ENCODE measurements around the gene TSPAN32.
"Not testable (repeated sequence)": the region's sequence is repeated elsewhere in the genome, so short reads cannot be mapped to it uniquely, and the experiment has no call there.

Gene TSPAN32

DNA sequence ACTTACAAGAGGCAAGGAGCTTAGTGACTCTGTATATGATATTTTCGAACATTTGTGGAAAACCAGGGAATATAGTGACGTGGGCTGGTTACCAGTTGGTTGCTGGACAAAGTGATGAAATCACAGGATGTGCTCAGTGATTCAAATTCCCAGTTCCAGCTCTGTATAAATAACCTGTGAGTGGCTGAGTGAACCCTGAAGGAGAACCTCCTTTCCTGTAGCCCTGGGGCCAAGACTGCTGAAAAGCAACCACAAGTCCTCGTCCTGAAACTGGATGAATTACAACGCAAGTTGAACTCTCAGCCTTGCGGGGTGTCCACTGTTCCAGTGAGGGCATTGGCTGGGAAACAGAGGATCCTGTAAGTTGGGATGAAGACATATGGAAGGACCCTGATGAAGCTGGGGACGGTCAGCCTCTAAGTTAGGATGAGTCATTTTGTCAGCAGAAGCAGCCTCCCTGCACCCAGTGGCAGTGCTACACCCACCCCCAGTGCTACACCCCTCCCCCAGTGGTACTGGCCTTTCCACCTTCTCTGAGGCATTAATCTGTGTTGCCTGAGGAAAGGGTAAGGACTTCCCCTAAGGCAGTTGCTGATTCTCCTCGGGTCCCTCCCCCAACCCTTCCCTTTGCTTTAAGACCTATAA, 53.3 kb downstream of the TSPAN32 start:
- ATAC-seq (replicated peaks) (no peak), DNase-seq (no peak)
- H3K36me3 Mint-ChIP-seq = no peaks in the 10 kb centered on the region
- no peaks in the 10 kb centered on the region for H3K9me3 Mint-ChIP-seq
- no peak overlapping the region for H3K4me3 Mint-ChIP-seq
- H3K27me3 Mint-ChIP-seq = no peaks in the 10 kb centered on the region
- peaks cover 0 to 5% of the 10 kb centered on the region in 2 donors for H3K4me1 Mint-ChIP-seq
- H3K27ac Mint-ChIP-seq = no peak overlapping the region

DNA sequence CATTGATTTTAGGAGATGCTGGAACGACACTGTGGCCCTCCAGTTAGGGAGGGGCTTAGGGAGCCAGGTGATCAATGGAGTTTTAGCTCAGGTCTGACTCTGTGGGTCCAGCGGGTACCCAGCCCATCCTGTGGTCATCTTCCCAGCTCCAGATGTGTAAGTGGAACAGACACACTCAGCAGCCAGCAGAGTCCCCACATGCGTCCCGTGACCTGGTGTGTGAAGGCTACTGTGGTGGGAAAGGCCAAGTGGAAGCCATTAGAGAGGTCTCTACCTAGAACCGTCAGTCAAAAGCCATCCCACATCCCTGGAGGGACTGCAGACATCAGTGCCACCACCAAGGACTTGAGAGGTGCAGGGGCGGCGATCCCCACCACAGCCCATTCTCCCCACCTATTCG, 55.4 kb downstream of the TSPAN32 start:
- no peak overlapping the region for H3K4me3 Mint-ChIP-seq
- H3K27ac Mint-ChIP-seq = no peak overlapping the region
- no peaks in the 10 kb centered on the region for H3K9me3 Mint-ChIP-seq

DNA sequence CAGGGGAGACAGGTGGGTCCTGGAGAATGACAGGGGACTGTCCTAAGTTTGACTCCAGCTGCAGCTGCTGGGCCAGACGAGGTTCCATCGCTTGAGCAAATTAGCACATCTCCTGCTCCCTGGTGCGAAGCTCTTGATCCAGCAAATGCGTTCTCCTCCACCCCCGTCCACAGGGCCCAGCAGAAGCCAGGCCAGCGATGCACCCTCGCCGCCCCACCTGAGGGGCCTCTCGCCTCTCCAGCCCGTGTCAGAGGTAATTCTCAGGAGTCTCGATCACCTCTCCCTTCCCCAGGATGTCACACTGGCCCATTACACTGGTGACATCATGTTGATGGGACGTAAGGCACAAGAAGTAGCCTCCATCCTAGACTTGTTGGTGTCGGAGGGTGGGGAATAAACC, 55.8 kb downstream of the TSPAN32 start:
- H3K4me3 Mint-ChIP-seq; H3K36me3 Mint-ChIP-seq; DNase-seq; H3K9me3 Mint-ChIP-seq; H3K4me1 Mint-ChIP-seq; H3K27ac Mint-ChIP-seq; H3K27me3 Mint-ChIP-seq; ATAC-seq (replicated peaks): not testable (repeated sequence)

More for the DNA sequence above, 55.4 kb downstream of the TSPAN32 start:
- H3K27me3 Mint-ChIP-seq = no peaks in the 10 kb centered on the region
- ATAC-seq (replicated peaks) (no peak), DNase-seq (no peak)
- peaks cover 0 to 5% of the 10 kb centered on the region in 2 donors for H3K4me1 Mint-ChIP-seq
- H3K36me3 Mint-ChIP-seq = no peaks in the 10 kb centered on the region

DNA sequence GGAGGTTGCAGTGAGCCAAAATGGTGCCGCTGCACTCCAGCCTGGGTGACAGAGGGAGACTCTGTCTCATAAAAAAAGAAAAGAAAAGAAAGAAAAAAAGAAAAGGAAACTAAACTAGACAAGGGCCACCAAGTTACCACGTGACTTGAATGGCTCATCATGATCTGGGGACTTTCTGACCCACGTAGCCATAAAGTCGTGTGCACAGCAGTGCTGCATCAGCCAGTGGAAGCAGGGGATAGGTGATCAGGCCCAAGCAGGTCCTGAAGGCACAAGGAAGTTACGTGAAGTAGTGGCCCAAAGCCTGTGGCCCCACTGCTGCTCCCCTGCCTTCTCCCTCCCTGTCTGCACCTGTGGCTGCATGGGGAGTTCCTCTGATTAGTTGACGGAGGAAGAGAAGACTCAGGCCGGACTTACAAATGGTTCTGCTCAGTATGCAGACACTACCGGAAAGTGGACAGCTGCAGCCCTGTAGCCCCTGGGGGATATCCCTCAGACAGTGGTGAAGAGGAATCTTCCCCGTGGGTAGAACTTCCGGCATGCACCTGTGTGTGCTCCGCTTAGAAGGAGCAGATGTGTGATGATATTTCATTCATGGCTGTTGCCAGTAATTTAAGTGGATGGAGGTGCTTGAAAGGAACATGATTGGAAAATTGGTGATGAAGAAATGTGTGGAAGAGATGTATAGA, 57.1 kb downstream of the TSPAN32 start:
- H3K36me3 Mint-ChIP-seq = no peaks in the 10 kb centered on the region
- ATAC-seq (replicated peaks) (peak; percentile 31 to 44), DNase-seq (no peak)
- H3K4me3 Mint-ChIP-seq = no peak overlapping the region
- H3K9me3 Mint-ChIP-seq = no peaks in the 10 kb centered on the region
- H3K4me1 Mint-ChIP-seq = peaks cover 0 to 5% of the 10 kb centered on the region in 2 donors
- no peak overlapping the region for H3K27ac Mint-ChIP-seq
- no peaks in the 10 kb centered on the region for H3K27me3 Mint-ChIP-seq

DNA sequence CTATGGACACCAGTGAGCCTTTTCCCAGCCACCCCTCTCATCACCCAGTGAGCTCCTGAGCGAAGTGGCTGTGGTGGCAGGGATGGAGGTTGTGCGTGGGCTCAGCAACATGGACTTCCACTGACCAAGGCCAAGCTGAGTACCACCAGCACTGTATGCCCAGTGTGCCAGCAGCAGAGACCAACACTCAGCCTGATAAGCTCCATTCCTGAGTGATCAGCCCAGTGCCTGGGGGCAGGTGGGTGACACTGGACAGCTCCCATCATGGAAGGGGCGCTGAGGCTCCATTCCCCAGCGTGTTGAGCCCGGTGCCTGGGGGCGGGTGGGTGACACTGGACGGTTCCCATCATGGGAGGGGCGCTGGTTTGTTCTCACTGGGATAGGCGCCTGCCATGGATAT, 57.7 kb downstream of the TSPAN32 start:
- H3K36me3 Mint-ChIP-seq = no peaks in the 10 kb centered on the region
- ATAC-seq (replicated peaks) = no peak
- DNase-seq = no peak
- no peaks in the 10 kb centered on the region for H3K27me3 Mint-ChIP-seq
- no peak overlapping the region for H3K4me3 Mint-ChIP-seq
- H3K9me3 Mint-ChIP-seq = no peaks in the 10 kb centered on the region
- peaks cover 0 to 5% of the 10 kb centered on the region in 2 donors for H3K4me1 Mint-ChIP-seq
- H3K27ac Mint-ChIP-seq = no peak overlapping the region

DNA sequence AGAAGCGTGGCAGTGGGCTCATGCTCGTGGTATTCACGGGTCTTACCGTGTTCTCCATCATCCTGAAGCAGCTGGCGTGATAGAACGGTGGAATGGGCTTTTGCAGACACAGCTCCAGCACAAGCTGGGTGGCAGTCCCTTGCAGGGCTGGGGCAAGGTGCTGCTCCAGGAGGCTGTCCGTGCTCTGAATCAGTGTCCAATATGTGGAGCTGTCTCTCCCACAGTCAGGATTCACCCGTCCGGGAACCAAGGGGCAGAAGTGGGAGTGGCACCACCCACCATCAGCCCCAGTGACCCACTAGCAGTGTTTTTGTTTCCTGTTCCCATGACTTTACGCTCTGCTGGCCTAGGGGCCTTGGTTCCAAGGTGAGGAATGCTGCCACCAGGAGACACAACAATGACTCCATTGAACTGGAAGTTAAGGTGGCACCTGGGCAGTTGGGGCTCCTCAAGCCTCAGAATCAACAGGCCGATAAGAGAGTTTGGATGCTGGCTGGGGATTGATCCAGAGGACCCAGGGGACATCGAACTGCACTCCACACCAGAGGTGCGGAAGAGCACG, 58.3 kb downstream of the TSPAN32 start:
- no peak for DNase-seq
- Mint-ChIP-seq H3K36me3 (no peaks in the 10 kb centered on the region), H3K27me3 (no peaks in the 10 kb centered on the region), H3K4me1 (peaks cover 0 to 5% of the 10 kb centered on the region in 2 donors), H3K27ac (no peak overlapping the region), H3K4me3 (no peak overlapping the region), H3K9me3 (no peaks in the 10 kb centered on the region)
- ATAC-seq (replicated peaks) = no peak

DNA sequence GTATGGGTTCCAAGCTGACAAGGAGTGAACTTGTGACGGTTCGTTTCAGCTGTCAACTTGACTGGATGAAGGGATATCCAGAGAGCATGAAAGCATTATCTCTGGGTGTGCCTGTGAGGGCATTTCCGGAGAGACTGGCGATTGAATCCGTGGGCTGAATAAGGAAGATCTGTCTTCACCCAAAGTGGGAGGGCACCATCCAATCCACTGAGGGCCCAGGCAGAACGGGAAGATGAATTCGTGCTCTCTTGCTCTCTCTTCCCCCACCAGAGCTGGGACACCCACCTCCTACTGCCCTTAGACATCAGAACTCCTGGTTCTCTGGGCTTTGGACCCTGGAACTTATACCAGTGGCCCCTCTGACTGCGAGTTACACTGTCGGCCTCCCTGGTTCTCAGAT, 59.8 kb downstream of the TSPAN32 start:
- Mint-ChIP-seq H3K4me3 (no peak overlapping the region), H3K36me3 (no peaks in the 10 kb centered on the region), H3K4me1 (peaks cover 0 to 5% of the 10 kb centered on the region in 2 donors), H3K9me3 (no peaks in the 10 kb centered on the region), H3K27ac (no peak overlapping the region), H3K27me3 (no peaks in the 10 kb centered on the region)
- DNase-seq (no peak), ATAC-seq (replicated peaks) (no peak)

DNA sequence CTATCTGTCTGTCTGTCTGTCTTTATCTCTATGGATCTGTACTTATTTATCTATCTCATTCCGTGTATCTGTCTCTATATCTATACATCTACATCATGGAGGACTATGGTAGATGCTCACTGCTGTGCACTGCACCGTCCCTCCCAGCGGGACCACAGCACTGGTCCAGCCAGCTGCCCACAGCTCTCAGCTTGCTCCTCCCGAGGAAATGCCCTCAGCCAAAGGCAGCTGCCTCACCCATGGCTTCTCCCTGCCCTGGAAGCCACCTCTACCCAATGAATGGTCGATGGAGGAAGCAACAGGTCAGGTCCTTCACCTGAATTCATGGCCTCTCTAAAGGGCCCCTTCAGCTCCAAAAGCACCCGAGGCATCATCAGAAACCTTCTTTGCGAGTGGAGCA, 60.6 kb downstream of the TSPAN32 start:
- ATAC-seq (replicated peaks) (no peak), DNase-seq (no peak)
- H3K27me3 Mint-ChIP-seq = no peaks in the 10 kb centered on the region
- H3K4me3 Mint-ChIP-seq = no peak overlapping the region
- H3K4me1 Mint-ChIP-seq = peaks cover 4 to 5% of the 10 kb centered on the region in 2 donors
- H3K9me3 Mint-ChIP-seq = no peaks in the 10 kb centered on the region
- H3K36me3 Mint-ChIP-seq = no peaks in the 10 kb centered on the region
- H3K27ac Mint-ChIP-seq = no peak overlapping the region

DNA sequence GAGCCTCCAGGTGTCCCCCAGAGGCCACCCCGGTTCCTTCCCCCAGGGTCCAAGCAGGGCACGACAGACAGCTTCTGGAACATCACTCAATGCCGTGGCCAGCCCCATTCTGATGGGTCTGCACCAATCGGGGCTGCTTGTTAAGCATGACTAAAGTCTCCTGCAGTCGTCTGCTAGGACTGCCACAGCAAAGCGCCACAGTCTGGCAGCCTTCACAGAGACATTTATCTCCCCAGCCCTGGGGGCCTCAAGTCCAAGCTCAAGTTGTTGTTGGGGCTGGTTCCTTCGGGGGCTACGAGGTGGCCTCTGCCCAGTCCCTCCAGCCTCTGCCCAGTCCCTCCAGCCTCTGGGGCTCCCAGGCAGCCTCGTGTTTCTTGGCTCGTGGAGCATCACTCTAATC, 61.3 kb downstream of the TSPAN32 start:
- DNase-seq (no peak), ATAC-seq (replicated peaks) (no peak)
- Mint-ChIP-seq H3K36me3 (no peaks in the 10 kb centered on the region), H3K4me3 (no peak overlapping the region), H3K27ac (no peak overlapping the region), H3K27me3 (no peaks in the 10 kb centered on the region), H3K4me1 (peaks cover 4 to 5% of the 10 kb centered on the region in 2 donors), H3K9me3 (no peaks in the 10 kb centered on the region)

DNA sequence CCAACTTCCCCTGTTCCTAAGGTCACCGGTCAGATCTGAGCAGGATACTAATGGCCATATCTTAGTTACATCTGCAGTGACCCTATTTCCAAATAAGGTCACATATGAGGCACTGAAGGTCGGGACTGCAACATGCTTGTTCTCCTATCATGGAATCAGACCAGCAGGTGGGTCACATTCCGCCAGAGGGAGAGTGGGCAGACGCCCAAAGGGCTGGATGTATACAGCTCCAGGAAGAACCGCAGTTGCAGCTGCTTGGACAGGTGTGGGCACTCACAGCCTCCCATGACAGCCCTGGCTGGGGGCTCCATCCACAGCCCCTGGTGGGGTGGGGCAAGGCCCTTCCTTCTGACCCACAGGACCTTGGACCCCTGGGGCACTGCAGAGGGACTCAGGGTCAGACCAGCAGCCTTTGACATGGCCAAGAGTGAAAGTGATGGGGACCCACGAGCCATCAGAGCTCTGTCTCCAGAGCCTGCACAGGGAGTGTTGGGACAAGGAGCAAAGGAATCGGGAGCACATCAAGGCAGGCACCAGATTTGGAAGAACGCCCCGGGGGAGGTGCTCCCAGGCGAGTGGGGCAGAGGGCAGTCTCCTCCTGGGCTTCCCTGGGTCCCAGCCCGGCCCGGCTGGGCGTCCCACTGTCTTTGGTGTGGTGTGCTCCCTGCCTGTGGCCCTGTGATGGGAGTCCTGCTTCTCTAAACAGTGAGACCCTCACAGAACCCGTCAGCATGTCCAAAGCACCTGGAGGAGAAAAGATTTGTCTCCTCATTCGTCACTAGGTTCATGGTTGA, 62.0 kb downstream of the TSPAN32 start:
- H3K36me3 Mint-ChIP-seq = no peaks in the 10 kb centered on the region
- DNase-seq = no peak
- ATAC-seq (replicated peaks) = no peak
- no peaks in the 10 kb centered on the region for H3K9me3 Mint-ChIP-seq
- no peak overlapping the region for H3K4me3 Mint-ChIP-seq
- H3K27ac Mint-ChIP-seq = no peak overlapping the region
- H3K4me1 Mint-ChIP-seq = peaks cover 4% of the 10 kb centered on the region in 2 donors
- no peaks in the 10 kb centered on the region for H3K27me3 Mint-ChIP-seq

DNA sequence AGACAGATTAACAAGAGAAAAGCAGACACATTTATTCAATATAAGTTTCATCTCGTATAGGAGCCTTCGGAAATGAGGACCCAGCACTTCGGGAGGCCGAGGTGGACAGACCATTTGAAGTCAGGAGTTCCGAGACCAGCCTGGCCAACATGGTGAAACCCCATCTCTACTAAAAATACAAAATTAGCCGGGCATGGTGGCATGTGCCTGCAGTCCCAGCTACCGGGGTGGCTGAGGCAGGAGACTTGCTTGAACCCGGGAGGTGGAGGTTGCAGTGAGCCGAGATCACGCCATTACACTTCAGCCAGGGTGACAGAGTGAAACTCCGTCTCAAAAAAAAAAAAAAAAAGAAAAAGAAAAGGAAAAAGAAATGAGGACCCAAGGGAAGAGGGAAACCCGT, 62.6 kb downstream of the TSPAN32 start:
- not testable (repeated sequence) for H3K9me3 Mint-ChIP-seq; H3K36me3 Mint-ChIP-seq; ATAC-seq (replicated peaks); H3K4me1 Mint-ChIP-seq; DNase-seq; H3K27me3 Mint-ChIP-seq; H3K27ac Mint-ChIP-seq; H3K4me3 Mint-ChIP-seq

DNA sequence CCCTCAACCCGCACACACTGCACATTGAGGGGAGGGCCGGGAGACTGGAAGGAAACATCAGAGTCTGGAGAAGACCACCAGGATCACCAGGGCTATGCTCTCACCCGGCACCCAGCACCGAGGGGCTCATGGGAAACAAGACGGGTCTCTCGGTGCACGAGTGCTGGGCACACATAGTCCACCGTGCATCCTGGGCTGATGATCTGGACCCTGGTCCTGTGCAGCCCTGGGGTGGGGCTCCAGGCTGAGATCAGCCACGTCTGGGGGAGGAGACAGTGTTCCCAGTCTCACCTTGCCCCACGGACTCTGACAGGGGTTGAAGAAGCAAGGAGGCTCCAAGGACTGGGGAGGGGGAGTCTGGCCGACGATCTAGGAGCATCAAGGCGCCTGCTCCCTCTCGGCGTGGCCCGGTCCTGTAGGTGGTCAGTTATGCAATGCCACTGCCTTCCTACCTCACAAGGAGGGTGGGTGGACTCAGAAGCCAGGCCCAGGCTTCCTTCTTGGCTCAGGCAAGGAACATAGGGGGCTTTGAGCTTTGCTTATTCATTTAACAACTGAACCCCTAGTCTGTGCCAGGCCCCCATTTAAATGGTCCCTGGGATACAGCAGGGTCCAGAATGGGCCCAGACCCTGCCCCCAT, 63.9 kb downstream of the TSPAN32 start:
- no peak for DNase-seq
- no peak for ATAC-seq (replicated peaks)
- H3K36me3 Mint-ChIP-seq = no peaks in the 10 kb centered on the region
- peaks cover 0 to 4% of the 10 kb centered on the region in 2 donors for H3K4me1 Mint-ChIP-seq
- H3K4me3 Mint-ChIP-seq = no peak overlapping the region
- no peaks in the 10 kb centered on the region for H3K9me3 Mint-ChIP-seq
- no peaks in the 10 kb centered on the region for H3K27me3 Mint-ChIP-seq
- no peak overlapping the region for H3K27ac Mint-ChIP-seq

DNA sequence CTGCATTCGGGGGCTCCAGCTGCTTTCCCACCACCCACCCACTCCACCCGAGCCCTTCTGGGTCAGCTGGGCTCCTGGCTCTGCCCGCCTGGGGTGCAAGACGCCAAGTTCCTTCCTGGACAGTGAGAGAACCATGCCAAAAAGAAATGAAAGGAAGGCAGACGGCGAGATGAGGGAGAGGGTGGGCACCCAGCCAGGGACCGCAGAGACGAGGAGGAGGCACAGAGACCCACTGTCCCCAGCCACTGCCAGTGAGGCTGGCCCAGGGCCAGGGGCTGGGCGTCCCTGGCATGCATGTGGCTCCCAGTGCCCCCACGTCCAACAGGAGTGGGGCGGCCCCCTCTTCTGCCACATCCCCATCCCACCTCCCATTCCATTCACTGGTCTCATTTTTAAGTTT, 64.5 kb downstream of the TSPAN32 start:
- no peak overlapping the region for H3K4me3 Mint-ChIP-seq
- ATAC-seq (replicated peaks) (no peak), DNase-seq (no peak)
- H3K27ac Mint-ChIP-seq = no peak overlapping the region
- H3K36me3 Mint-ChIP-seq = no peaks in the 10 kb centered on the region
- no peaks in the 10 kb centered on the region for H3K9me3 Mint-ChIP-seq
- H3K4me1 Mint-ChIP-seq = peaks cover 0 to 4% of the 10 kb centered on the region in 2 donors
- no peaks in the 10 kb centered on the region for H3K27me3 Mint-ChIP-seq

DNA sequence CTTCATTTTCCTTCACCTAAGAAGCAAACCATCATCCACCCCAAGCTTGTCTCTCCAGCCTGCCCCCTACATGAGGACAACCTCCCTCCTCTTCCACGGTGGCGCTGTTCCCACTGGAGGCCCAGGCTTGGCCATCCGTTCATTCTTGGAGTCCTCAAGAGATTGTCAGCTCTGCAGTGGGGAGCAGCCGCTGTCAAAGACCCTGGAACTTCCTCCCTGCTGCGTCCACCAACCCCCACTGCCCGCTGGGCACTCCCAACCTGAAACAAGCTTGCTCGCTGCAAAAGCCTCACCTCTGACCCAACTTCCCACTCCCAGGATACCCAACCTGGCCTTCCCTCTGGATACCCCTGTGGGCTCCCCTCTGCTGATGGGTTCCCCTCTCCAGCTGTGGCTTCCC, 64.9 kb downstream of the TSPAN32 start:
- Mint-ChIP-seq H3K9me3 (no peaks in the 10 kb centered on the region), H3K36me3 (no peaks in the 10 kb centered on the region), H3K27ac (no peak overlapping the region), H3K4me1 (peaks cover 0 to 4% of the 10 kb centered on the region in 2 donors), H3K27me3 (no peaks in the 10 kb centered on the region), H3K4me3 (no peak overlapping the region)
- no peak for ATAC-seq (replicated peaks)
- no peak for DNase-seq

All from stimulated activated naive B cell treated with anti-CD40 and anti-IgM and Interleukin-4, amounts not matched to agents 10 μg/mL and 1 μg/mL and 100 μg/mL, for 72 hours (primary cell).